Right kidney (tissue), 1 donor: Measurements from ENCODE around the gene EIF4E2.
A peak's percentile ranks its signal among the peaks of the same experiment; 100 is the strongest.
"Not testable (repeated sequence)": the region's sequence is repeated elsewhere in the genome, so short reads cannot be mapped to it uniquely, and the experiment has no call there.

Source experiments
- DNase-seq: peaks from one replicate; pipeline ENCODE4 v3.0.0-alpha.2; 2016

EIF4E2 gene

DNA sequence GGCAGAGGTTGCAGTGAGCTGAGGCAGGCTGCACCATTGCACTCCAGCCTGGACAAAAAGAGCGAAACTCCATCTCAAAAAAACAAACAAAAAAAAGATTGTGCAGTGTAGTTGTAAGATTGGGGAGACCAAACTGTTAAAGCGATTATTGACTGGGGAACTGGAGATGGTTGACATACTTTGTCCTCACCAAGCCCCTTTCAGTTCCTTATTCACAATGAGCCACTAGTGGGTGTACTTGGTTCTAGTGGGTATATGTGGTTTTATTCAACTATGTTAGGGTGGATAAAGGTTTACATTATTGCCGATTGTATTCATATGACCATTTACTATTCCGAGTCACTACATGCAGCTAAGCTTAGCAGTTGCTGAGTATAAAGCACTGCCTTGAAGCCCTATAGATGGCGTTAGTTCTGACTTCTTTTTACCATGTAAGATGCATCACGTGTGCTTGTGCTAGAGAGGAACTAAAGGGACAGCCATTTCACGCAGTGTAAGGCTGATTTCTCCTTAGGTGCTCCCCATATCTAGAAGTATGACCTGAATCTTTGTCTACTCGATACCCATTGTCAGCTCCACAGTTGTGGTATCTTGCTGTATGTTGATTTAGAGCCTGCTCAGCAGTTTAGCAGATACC lies 12.1 kb downstream of the EIF4E2 start:
- no peak for DNase-seq

DNA sequence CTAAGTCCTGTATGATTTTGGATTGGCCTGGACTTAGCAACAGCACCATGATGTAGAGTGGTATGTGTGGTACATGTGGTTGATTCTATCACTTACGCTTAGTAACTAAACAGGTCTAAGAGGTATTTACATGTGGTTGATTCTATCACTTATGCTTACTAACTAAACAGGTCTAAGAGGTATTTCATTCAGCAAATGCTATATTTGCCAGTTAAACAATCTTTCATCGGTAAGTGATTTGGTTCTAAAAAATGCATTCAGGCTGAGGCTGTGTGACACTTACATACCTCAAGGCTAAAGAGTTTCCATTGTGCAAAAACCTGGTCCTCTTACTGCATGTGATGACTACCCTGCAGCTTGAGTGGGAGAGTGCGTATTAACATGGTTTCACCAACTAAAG lies 13.1 kb downstream of the EIF4E2 start:
- no peak for DNase-seq

DNA sequence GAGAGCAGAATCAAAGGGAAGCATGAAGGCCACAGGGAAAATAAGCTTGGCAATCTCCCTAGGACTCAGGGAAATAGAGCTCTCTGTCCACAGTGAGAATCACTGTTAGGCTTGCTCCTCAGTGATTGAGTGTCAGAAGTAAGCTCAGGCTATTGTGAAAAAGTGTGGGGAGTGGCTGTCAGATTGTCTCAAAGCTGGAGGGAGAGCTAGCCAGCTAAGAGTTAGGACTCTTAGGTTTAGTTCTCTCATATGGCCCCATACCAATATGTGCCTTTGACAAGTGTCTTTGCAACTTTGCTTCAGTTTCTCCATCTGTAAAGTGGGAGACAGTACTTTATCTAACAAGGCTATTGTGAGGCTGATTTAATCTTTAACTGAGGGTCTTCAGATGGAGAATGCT lies 17.2 kb downstream of the EIF4E2 start:
- no peak for DNase-seq

DNA sequence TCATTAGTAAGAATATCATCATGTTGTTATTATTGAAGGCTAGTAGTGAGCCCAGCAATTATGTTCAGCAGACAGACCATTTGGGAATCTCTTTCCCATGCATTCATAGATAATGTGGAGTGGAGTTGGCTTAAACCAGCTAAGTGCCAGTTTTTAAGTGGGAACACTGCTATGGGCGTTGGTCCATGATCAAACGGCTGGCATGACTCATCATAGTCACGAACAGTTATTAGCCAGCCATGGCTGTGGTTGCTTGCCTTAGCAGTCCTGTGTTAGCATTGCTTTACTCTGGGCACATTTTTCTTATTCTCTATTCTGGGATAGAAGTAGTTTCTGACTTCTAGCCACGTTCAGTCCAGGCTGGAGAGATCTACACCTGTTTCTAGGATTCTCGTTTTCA lies 17.7 kb downstream of the EIF4E2 start:
- no peak for DNase-seq

DNA sequence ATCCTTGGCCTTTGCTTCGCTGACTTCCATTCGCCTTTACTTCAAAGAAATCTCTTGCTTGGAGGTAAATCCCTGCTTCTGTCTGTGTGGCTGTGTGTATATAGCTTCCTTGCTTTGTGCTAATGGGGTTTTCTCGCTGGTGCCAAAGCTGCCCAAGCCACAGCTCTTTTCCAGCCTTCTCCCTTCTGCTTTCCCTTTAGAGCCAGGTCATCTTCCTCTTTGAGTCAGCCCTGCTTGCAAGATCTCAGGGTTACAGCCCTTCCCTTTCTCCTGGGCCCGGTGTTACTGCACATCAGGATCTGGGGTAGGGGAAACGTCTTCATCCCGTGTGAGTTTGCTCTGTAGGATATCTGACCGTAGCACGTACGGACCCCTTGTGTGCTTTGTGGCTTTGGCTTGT lies 19.1 kb downstream of the EIF4E2 start:
- no peak for DNase-seq

DNA sequence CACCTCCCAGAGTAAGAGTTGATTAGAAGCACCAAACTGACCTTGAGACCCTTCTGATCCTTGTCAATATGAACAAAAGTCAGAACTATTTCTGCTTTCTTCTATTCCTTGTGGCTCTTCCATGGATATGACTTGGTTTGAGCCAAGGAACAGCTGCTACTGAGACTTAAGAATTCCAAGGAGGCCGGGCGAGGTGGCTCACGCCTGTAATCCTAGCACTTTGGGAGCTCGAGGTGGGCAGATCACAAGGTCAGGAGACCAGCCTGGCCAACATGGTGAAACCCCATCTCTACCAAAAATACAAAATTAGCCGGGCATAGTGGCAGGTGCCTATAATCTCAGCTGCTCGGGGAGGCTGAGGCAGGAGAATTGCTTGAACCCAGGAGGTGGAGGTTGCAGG lies 20.0 kb downstream of the EIF4E2 start:
- not testable (repeated sequence) for DNase-seq

DNA sequence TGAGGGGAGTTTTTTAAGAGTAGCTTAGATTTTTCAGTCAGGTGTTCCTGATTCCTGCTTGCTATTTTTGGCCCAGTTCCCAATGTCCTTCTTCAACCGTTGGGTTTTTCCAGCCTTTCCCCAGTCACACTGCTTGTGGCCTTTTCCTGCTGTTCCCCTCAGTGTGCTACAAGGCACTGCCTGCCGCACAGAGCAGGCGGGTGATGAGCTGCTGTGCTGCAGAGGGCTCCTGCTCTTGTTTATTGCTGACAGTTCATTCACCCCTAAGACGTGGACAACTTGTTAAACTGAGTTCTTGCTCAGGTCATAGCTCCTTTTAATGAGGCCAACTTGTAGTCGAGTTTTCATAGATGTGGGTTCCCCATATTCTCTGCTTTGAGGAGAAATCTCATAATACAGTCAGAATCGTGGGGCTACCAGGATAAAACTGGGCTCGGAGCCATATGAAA lies 20.6 kb downstream of the EIF4E2 start:
- no peak for DNase-seq

DNA sequence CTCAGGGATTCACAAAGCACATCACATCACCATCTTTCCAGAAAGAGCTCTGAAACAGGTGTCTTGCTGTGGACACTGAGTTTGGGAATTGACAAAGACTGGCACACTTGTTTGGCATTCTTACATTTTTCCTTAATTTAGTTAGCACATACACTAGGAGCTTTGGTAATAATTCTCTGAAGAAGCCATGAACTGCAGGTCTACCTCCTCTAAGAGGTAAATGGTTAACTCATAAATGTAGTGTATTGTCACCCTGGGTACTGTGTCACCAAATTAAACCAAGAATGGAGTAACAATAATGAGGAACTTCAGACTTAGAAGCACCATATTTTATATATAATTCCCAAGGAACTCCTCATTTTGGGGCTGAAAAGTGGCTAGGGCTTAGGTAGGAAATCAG lies 22.6 kb downstream of the EIF4E2 start:
- no peak for DNase-seq

DNA sequence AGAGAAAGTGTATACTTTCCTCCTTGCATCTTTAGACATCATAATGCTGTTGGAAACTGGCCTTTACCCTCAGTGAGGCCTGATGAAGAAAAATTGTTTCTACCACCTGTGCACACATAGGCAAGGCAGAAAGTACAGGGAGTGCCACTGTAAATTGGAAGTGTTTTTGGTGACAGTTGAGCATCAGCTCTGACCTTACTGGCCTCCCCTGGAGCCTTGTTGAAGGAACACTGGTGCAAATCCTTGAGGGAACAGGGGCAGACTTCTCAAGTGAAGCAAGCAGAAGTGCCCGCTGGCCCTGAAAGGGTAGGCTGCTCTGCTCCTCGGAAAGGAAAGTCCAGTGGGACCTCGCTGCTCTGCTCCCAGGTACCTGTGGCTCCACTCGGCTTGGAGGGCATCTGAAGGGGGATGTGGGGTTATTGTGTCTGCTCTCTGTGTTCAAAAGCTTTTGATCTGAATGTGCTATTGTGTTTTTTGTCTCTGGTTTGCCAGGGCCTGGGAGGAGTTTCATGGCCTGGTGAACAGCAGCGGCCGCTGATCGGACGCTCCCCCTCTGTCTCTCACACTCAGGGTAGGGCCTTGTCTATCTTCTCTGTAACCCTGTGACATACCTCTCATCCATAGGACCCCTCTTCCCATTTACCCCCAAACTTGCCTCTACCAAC lies 23.4 kb downstream of the EIF4E2 start:
- DNase-seq, result peak; percentile 46

DNA sequence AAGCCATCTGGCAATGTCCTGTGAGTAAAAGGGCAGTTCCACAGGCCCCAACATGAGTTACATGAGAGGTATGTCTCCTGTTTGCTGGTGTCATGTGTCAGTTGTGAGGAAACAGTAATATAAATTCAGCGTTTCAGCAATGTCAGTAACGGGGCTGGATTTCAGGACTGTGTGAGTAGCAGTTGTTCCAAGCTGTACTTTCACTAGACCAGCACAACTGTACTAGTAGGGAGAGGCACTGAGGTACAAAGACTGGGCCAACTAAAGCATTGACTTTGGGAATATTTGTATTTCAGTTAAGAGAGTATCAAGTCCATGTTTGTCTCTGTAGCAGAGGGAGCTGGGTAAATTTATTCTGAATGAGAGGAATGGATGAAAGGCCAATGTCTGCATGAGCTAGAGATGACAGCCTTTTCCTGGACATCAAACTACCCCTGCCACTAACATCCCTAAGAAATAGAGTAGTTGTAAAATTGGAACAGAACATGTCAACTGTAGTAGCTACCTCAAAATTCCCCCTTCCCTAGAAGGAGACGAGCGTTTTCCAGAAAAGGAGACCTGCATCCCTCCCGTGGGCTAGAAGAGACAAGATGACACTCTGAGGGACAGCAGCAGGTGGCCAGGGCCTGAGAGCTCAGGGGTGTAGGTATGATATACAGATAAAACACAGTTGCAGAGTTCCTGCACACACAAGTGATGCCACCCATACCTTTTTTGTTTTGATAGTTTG lies 24.4 kb downstream of the EIF4E2 start:
- DNase-seq, result no peak

DNA sequence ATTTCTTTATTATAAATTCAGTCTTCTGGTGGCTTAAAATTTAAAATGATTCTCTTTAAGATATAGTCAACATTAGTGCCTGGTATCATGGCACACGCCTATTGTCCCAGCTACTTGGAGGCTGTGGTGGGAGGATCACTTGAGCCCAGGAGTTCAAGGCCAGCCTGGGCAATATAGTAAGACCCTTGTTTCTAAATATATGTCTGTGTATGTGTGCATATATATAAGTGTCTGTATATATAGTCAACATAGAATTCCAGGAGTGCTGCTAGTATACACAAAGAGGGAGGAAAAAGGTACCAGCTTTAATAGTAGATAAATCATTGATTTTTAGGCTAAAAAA lies 24.9 kb downstream of the EIF4E2 start:
- no peak for DNase-seq

DNA sequence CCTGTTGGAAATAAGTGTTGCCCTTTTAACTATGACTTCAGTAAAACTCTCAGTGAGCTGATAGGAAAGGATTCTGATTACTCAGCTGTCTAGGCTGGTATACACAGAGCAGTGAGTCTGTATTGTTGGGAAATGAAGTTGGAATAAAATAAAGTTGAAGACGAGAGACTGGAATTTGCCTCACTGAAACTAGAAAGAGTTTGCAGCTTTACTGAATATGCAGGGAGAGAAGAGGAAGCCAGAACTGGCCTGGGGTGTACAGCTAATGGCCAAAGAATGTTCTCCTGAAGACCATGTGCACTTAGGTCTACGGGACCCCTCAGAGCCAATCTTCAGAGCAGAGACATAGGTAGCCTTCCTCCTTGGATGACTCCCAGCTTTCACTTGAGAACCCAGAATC lies 26.5 kb downstream of the EIF4E2 start:
- DNase-seq, result no peak

DNA sequence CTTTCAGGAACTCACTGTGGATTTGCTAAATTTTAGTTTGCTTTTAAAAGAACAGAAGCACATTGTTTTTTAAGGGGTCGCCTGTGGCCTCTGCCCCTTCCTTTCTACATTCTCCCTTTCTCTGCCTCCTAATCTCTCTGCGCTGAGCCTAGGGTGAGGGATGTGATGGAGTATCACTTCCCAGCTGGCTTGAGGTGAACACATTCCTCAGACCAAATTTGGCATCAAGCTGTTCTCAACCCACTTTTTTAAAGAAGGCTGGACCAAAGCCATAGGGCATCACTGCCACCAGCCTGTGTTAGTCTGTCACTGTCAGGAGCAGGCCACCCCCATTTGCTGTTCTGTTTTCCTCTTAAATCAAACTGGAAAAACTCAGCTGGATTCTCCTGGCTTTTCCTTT lies 27.4 kb downstream of the EIF4E2 start:
- no peak for DNase-seq

DNA sequence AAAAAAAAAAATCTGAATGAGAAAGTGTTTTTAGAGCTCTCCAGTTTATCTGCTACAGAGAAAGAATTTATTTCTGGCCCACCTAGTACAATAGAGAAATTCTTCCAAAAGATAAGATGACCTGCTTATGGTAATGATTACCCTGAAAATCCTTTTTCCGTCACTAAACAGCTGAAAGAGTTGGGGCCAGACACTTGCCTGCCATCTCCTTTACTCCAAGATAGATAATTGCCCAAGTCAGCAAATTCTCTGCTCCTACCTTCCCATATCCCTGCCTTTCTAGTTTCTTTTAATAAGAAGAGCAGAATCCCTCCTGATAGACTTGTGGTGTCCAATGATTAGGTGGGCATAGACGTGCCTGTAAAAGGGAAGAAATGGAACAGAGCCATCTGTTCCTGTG lies 28.1 kb downstream of the EIF4E2 start:
- DNase-seq, result no peak

DNA sequence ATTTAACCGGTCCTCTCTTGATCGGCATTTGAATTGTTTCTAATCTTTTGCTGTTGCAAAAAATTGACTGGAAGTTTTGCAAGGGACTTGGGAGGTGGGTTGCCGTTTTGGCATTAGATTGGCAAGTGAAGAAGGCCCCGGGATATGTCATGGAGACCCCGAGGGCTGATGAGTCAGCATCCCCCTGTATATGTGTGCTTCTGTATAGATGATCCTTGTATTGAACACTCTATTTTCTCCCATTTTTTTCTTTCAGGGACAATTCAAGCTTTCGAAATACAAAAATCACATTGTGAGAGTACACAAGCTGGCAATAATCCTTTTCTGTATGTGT lies 30.1 kb downstream of the EIF4E2 start:
- no peak for DNase-seq

DNA sequence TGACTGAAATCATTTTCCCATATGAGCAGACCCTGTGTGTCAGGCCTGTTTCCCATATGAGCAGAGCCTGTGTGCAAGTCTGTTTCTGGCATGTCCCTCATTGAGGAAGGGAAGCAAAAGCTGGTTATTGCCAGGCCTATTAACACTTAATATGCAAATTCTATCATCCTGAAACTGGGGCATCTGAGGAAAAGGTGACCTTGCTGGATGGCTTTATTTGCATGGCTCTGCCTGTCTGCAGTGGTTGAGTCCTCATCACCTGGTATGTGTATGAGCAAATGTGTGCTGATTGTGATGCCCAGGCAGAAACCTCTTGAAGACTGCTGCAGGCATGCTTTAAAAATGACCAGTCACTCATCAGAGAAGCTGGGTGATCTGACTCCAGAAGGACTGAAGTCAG lies 31.2 kb downstream of the EIF4E2 start:
- DNase-seq, result no peak

DNA sequence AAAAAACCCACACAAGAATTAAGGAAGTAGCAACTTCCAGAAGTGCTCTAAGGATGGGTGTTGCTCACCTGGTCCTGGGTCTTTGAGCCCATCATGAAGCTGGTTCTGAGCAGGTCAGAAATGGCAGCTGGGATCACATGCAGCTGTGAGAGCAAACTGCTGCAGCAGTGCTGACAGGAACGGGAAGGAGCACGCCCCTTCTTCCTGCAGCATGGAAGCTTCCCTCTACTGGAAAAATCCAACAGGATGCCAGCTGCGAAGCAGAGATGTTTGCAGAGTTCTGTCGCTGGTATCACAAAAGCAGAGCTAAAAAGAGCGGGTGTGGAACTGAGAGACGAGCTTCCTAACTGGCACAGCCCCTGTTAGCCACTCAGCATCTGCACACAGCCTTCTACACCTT lies 33.7 kb downstream of the EIF4E2 start:
- DNase-seq, result no peak

DNA sequence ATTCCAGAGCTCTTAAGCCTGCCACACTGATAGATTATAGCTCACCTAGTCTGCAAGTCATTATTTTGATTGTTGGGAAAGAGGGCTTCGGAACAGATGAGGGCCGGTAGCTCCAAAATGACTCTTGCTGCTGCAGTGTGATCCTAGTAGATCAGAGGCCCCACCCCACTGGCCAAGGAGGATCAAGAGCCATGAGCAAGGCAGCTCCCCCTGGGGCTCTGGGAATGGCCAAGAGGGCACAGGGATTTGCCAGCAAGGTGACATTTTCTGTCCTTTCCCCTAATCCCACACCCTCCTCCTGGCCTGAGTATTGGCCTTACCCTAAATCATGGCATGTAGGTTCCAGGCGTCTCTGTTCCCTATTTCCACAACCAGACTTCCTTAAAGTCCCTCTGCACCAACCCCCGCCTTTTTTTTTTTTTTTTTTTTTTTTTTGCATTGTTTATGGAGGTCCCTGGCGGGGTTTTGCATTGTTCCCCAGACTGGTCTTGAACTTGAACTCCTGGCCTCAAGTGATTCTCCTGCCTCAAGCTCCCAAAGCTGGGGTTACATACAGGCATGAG lies 36.5 kb downstream of the EIF4E2 start:
- DNase-seq, result no peak

DNA sequence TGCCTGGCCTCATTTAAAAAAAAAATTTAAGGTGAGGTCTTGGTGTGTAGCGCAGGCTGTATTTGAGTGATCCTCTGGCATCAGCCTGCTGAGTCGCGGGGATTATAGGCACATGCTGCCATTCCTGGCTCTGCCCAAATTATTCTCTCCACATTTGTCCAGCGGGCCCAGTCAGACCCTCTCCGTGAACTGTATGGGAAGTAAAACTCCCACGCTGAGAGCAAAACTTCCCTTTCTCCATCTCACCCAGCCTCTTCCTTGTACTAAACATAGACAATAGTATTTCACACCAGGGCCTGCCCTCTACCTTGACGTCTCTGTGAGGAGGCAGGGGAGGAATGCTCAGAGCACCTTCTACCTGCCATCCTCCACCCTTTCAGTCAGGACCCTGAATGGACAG lies 37.0 kb downstream of the EIF4E2 start:
- no peak for DNase-seq

DNA sequence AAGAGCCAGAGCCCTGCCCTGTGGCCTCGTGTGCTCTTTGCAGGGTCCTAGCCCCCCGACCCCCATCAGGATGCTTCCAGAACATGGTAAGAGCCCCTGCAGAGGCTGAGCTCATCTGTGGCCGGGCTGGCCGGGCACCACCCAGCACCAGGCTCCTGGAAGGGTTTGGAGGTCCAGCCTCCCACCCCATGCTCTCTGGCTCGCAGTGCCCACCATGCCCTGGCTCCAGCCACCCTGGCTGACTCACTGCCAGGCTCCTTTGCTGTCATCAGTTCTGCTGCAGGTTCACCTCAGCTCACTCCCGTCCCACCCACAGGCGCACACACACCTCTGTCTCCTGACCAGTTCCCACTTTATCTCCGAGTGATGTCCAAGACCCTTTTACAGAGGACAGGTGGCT lies 37.5 kb downstream of the EIF4E2 start:
- DNase-seq, result no peak

DNA sequence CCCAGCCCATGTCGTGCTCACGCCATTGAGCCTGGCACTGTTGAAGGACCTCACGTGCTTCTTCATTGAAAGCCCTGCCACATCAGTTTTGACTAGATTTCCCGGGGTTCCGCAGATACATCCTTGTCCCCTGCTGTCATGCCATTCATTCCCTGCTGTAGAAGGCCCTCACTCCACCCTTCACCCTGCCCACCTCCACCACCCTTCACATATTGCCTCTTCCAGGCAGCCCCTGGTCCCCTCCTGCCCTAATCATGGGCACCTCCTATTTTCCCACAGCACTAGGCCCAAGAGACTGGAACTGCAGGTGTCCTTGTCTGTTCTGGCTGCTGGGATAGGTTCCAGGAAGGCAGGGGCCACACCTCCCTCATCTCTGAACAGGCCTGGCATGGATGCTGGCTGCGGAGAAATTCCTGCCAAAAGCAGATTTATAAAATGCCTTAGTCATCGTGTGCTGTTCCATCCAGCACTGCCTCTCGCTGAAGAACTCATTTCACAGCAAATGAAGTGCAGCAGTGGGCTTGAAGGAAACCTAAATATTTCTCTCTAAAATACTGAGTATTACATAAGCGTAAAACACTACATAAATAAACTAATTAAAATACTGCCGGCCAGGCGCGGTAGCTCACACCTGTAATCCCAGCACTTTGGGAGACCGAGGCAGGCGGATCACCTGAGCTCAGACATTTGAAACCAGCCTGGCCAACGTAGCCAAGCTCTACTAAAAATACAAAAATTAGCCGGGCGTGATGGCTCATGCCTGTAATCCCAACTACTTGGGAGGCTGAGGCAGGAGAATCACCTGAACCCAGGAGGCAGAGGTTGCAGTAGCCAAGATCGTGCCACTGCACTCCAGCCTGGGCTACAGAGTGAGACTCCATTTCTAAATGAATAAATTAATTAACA lies 38.4 kb downstream of the EIF4E2 start:
- no peak for DNase-seq

DNA sequence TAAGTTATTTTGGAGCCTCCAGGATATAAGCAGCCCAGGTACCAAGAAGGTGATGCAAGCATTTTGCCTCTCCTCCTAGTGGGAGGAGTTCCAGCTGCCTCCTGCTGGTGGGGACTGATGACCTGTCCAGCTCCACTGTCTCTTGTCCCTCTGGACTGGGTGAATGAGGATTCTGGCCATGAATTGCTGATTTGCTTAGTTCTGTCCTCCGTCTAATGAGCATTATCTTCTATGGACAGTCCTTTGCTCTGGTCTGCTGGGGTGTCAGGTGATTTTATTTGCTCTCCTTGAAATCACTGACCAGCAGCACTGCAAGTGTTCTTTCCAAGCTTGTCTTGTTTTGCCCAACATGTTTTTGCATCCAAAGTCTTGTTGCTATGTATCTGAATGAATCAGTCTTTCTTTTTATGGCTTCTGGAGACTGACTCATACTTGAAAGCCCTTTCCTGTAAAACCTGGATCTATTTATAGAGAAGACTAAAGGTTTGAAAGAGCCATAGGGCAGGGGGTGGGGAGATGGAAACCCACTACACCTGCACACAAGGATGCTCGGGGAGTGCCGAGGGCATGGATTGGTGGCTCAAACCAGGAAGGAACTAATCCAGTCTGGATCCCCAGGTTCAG lies 42.4 kb downstream of the EIF4E2 start:
- no peak for DNase-seq
